Jurkat, Clone E6-1 (cell line): ENCODE measurements around the gene SUMF1.
A peak's percentile ranks its signal among the peaks of the same experiment; 100 is the strongest.
"Not testable (repeated sequence)": the region's sequence is repeated elsewhere in the genome, so short reads cannot be mapped to it uniquely, and the experiment has no call there.

Experiments used
- DNase-seq: peaks from one replicate; pipeline ENCODE4 v3.0.0-alpha.2; 2011; ENCODE audit warnings: low read depth, low spot score
- H3K4me3 ChIP-seq: 2 replicates; pipeline ENCODE4 v1.5.1; 2011; ENCODE audit warnings: mild to moderate bottlenecking, low read length, control low read depth, moderate library complexity

Gene SUMF1

GRCh38 chr3:4471907-4472306 is 4.8 kb upstream of the SUMF1 start:
- H3K4me3 ChIP-seq, result no peak overlapping the region
- no peak for DNase-seq

GRCh38 chr3:4467522-4467867 is 426 bp upstream of the SUMF1 start:
- peak overlapping the region; percentile 87 for H3K4me3 ChIP-seq
- no peak for DNase-seq

- no peak for DNase-seq
- no peak overlapping the region for H3K4me3 ChIP-seq
These were observed 2.5 kb downstream of the SUMF1 start for GRCh38 chr3:4464576-4464975.

GRCh38 chr3:4462369-4463040 is 4.6 kb downstream of the SUMF1 start:
- DNase-seq, result no peak
- H3K4me3 ChIP-seq, result no peak overlapping the region

- peak; percentile 21 for DNase-seq
- no peak overlapping the region for H3K4me3 ChIP-seq
These were observed 5.5 kb downstream of the SUMF1 start for GRCh38 chr3:4461468-4462090.

- no peak for DNase-seq
- H3K4me3 ChIP-seq, result no peak overlapping the region
These were observed 6.7 kb downstream of the SUMF1 start for GRCh38 chr3:4460334-4460733.

GRCh38 chr3:4458961-4459360 is 8.1 kb downstream of the SUMF1 start:
- H3K4me3 ChIP-seq, result no peak overlapping the region
- no peak for DNase-seq

- not testable (repeated sequence) for DNase-seq, H3K4me3 ChIP-seq
These were observed 10.3 kb downstream of the SUMF1 start for GRCh38 chr3:4456780-4457179.

- DNase-seq, result no peak
- no peak overlapping the region for H3K4me3 ChIP-seq
These were observed 12.9 kb downstream of the SUMF1 start for GRCh38 chr3:4454142-4454541.

GRCh38 chr3:4449043-4449805 is 17.8 kb downstream of the SUMF1 start:
- H3K4me3 ChIP-seq, result no peak overlapping the region
- DNase-seq, result no peak

GRCh38 chr3:4448187-4448586 is 18.9 kb downstream of the SUMF1 start:
- no peak overlapping the region for H3K4me3 ChIP-seq
- no peak for DNase-seq

- H3K4me3 ChIP-seq, result no peak overlapping the region
- no peak for DNase-seq
These were observed 19.6 kb downstream of the SUMF1 start for GRCh38 chr3:4447295-4447999.

GRCh38 chr3:4440951-4441350 is 26.1 kb downstream of the SUMF1 start:
- DNase-seq, result no peak
- H3K4me3 ChIP-seq, result no peak overlapping the region

- no peak for DNase-seq
- no peak overlapping the region for H3K4me3 ChIP-seq
These were observed 28.8 kb downstream of the SUMF1 start for GRCh38 chr3:4438296-4438695.

- DNase-seq, result no peak
- no peak overlapping the region for H3K4me3 ChIP-seq
These were observed 34.8 kb downstream of the SUMF1 start for GRCh38 chr3:4432259-4432658.

- no peak for DNase-seq
- no peak overlapping the region for H3K4me3 ChIP-seq
These were observed 37.3 kb downstream of the SUMF1 start for GRCh38 chr3:4429648-4430350.

GRCh38 chr3:4426782-4427344 is 40.2 kb downstream of the SUMF1 start:
- DNase-seq, result no peak
- no peak overlapping the region for H3K4me3 ChIP-seq

GRCh38 chr3:4426261-4426781 is 40.7 kb downstream of the SUMF1 start:
- no peak overlapping the region for H3K4me3 ChIP-seq
- no peak for DNase-seq

GRCh38 chr3:4425707-4426106 is 41.4 kb downstream of the SUMF1 start:
- H3K4me3 ChIP-seq, result no peak overlapping the region
- no peak for DNase-seq
